Activated T-helper 1 cell treated with anti-CD3 and anti-CD28 coated beads, Interleukin-12 subunit alpha, Interleukin-12 subunit beta, Interleukin-2, Interleukin-4 antibody, amounts not matched to agents 30 ng/mL and 10 ng/mL and 1 ng/mL, durations not matched to agents 14 hours and 24 hours and 36 hours (primary cell): Measurements from ENCODE around the gene PDZRN4. TPM values are rescaled to one million over a fixed set of nuclear protein-coding genes. Genes with fewer than 3 reads are reported as not detected.
"Not testable (repeated sequence)": the region's sequence is repeated elsewhere in the genome, so short reads cannot be mapped to it uniquely, and the experiment has no call there.

Source experiments
- DNase-seq: peaks from one replicate; pipeline ENCODE4 v3.0.0; 2021; ENCODE audit warnings: low spot score
- H3K27ac Mint-ChIP-seq: one replicate; pipeline ENCODE4 v1.8.0; 2021; ENCODE audit warnings: mild to moderate bottlenecking, mixed read lengths
- H3K27me3 Mint-ChIP-seq: one replicate; pipeline ENCODE4 v1.8.0; 2022; ENCODE audit warnings: mild to moderate bottlenecking, moderate library complexity, mixed read lengths; ENCODE audit not compliant: insufficient read depth
- H3K36me3 Mint-ChIP-seq: one replicate; pipeline ENCODE4 v1.8.0; 2021; ENCODE audit warnings: low read depth, mixed read lengths
- H3K4me1 Mint-ChIP-seq: one replicate; pipeline ENCODE4 v1.8.0; 2021; ENCODE audit warnings: low read depth, mixed read lengths
- H3K4me3 Mint-ChIP-seq: one replicate; pipeline ENCODE4 v1.8.0; 2021; ENCODE audit warnings: mild to moderate bottlenecking, moderate library complexity, mixed read lengths
- H3K9me3 Mint-ChIP-seq: one replicate; pipeline ENCODE4 v1.8.0; 2021; ENCODE audit warnings: mixed read lengths
- intact Hi-C: fragments of 100-400 bp; cut with micrococcal nuclease; formaldehyde crosslinking; loops from one replicate; pipeline ENCODE4 v1.15.1; 2024
- total RNA-seq: library from RNA; stranded (reverse); gene quantifications from 2 replicates; pipeline ENCODE4 v1.2.3, GENCODE V29; 2022

Gene PDZRN4
- total RNA-seq, 1 donor from 2014 or later: not detected

- intact Hi-C loops: no loop called here
- no peak overlapping the region for H3K27ac Mint-ChIP-seq
- no peaks in the 10 kb centered on the region for H3K36me3 Mint-ChIP-seq
- no peaks in the 10 kb centered on the region for H3K27me3 Mint-ChIP-seq
- no peak for DNase-seq
- no peaks in the 10 kb centered on the region for H3K4me1 Mint-ChIP-seq
- no peak overlapping the region for H3K4me3 Mint-ChIP-seq
- no peaks in the 10 kb centered on the region for H3K9me3 Mint-ChIP-seq
These were observed 116.4 kb downstream of the PDZRN4 start for GRCh38 chr12:41304526-41304925.

GRCh38 chr12:41310367-41310766, 122.2 kb downstream of the PDZRN4 start:
- Mint-ChIP-seq H3K9me3 (no peaks in the 10 kb centered on the region), H3K36me3 (no peaks in the 10 kb centered on the region), H3K27me3 (no peaks in the 10 kb centered on the region), H3K4me3 (no peak overlapping the region), H3K27ac (no peak overlapping the region), H3K4me1 (no peaks in the 10 kb centered on the region)
- intact Hi-C loops: no loop called here
- no peak for DNase-seq

GRCh38 chr12:41311883-41312282, 123.8 kb downstream of the PDZRN4 start:
- Mint-ChIP-seq H3K4me3 (no peak overlapping the region), H3K36me3 (no peaks in the 10 kb centered on the region), H3K9me3 (no peaks in the 10 kb centered on the region), H3K27ac (no peak overlapping the region), H3K27me3 (no peaks in the 10 kb centered on the region), H3K4me1 (no peaks in the 10 kb centered on the region)
- intact Hi-C loops: no loop called here
- DNase-seq: no peak

GRCh38 chr12:41312451-41312850, 124.3 kb downstream of the PDZRN4 start:
- not testable (repeated sequence) for H3K27me3 Mint-ChIP-seq, H3K4me1 Mint-ChIP-seq

GRCh38 chr12:41325336-41325735, 137.2 kb downstream of the PDZRN4 start:
- intact Hi-C loops: no loop called here
- Mint-ChIP-seq H3K4me3 (no peak overlapping the region), H3K36me3 (no peaks in the 10 kb centered on the region), H3K9me3 (no peaks in the 10 kb centered on the region), H3K27me3 (peaks cover 1% of the 10 kb centered on the region), H3K27ac (no peak overlapping the region), H3K4me1 (no peaks in the 10 kb centered on the region)
- DNase-seq: no peak

More at GRCh38 chr12:41312451-41312850, 124.3 kb downstream of the PDZRN4 start:
- H3K36me3 Mint-ChIP-seq, H3K27ac Mint-ChIP-seq, H3K4me3 Mint-ChIP-seq, DNase-seq, H3K9me3 Mint-ChIP-seq, intact Hi-C loops: not testable (repeated sequence)

GRCh38 chr12:41327096-41327895, 139.2 kb downstream of the PDZRN4 start:
- H3K9me3 Mint-ChIP-seq: no peaks in the 10 kb centered on the region
- H3K27me3 Mint-ChIP-seq: peaks cover 1% of the 10 kb centered on the region
- intact Hi-C loops: no loop called here
- H3K27ac Mint-ChIP-seq: no peak overlapping the region
- no peaks in the 10 kb centered on the region for H3K36me3 Mint-ChIP-seq
- DNase-seq: no peak
- no peaks in the 10 kb centered on the region for H3K4me1 Mint-ChIP-seq
- H3K4me3 Mint-ChIP-seq: no peak overlapping the region

GRCh38 chr12:41333974-41334373, 145.9 kb downstream of the PDZRN4 start:
- no peaks in the 10 kb centered on the region for H3K4me1 Mint-ChIP-seq
- intact Hi-C loops: no loop called here
- no peaks in the 10 kb centered on the region for H3K36me3 Mint-ChIP-seq
- no peak overlapping the region for H3K4me3 Mint-ChIP-seq
- no peaks in the 10 kb centered on the region for H3K27me3 Mint-ChIP-seq
- DNase-seq: no peak
- H3K9me3 Mint-ChIP-seq: no peaks in the 10 kb centered on the region
- H3K27ac Mint-ChIP-seq: no peak overlapping the region

- H3K36me3 Mint-ChIP-seq: no peaks in the 10 kb centered on the region
- DNase-seq: no peak
- no peak overlapping the region for H3K27ac Mint-ChIP-seq
- intact Hi-C loops: no loop called here
- H3K27me3 Mint-ChIP-seq: no peaks in the 10 kb centered on the region
- H3K4me3 Mint-ChIP-seq: no peak overlapping the region
- H3K4me1 Mint-ChIP-seq: no peaks in the 10 kb centered on the region
- no peaks in the 10 kb centered on the region for H3K9me3 Mint-ChIP-seq
These were observed 146.3 kb downstream of the PDZRN4 start for GRCh38 chr12:41334390-41334789.

- no peaks in the 10 kb centered on the region for H3K9me3 Mint-ChIP-seq
- no peak for DNase-seq
- no peaks in the 10 kb centered on the region for H3K4me1 Mint-ChIP-seq
These were observed 148.0 kb downstream of the PDZRN4 start for GRCh38 chr12:41336041-41336549.

GRCh38 chr12:41339784-41340183, 151.7 kb downstream of the PDZRN4 start:
- H3K4me3 Mint-ChIP-seq: no peak overlapping the region
- no peaks in the 10 kb centered on the region for H3K27me3 Mint-ChIP-seq
- no peaks in the 10 kb centered on the region for H3K9me3 Mint-ChIP-seq
- intact Hi-C loops: no loop called here
- H3K36me3 Mint-ChIP-seq: no peaks in the 10 kb centered on the region
- no peak for DNase-seq
- no peaks in the 10 kb centered on the region for H3K4me1 Mint-ChIP-seq
- H3K27ac Mint-ChIP-seq: no peak overlapping the region

More at GRCh38 chr12:41336041-41336549, 148.0 kb downstream of the PDZRN4 start:
- no peaks in the 10 kb centered on the region for H3K27me3 Mint-ChIP-seq
- H3K4me3 Mint-ChIP-seq: no peak overlapping the region
- intact Hi-C loops: no loop called here
- H3K27ac Mint-ChIP-seq: no peak overlapping the region
- no peaks in the 10 kb centered on the region for H3K36me3 Mint-ChIP-seq

GRCh38 chr12:41344776-41345470, 156.8 kb downstream of the PDZRN4 start:
- no peak overlapping the region for H3K4me3 Mint-ChIP-seq
- no peak for DNase-seq
- no peaks in the 10 kb centered on the region for H3K4me1 Mint-ChIP-seq
- H3K27me3 Mint-ChIP-seq: no peaks in the 10 kb centered on the region
- H3K9me3 Mint-ChIP-seq: no peaks in the 10 kb centered on the region
- intact Hi-C loops: no loop called here
- no peak overlapping the region for H3K27ac Mint-ChIP-seq
- no peaks in the 10 kb centered on the region for H3K36me3 Mint-ChIP-seq

- H3K27me3 Mint-ChIP-seq: no peaks in the 10 kb centered on the region
- H3K4me1 Mint-ChIP-seq: no peaks in the 10 kb centered on the region
- peaks cover 9% of the 10 kb centered on the region for H3K9me3 Mint-ChIP-seq
- intact Hi-C loops: no loop called here
- H3K36me3 Mint-ChIP-seq: no peaks in the 10 kb centered on the region
- H3K27ac Mint-ChIP-seq: no peak overlapping the region
- no peak overlapping the region for H3K4me3 Mint-ChIP-seq
- DNase-seq: no peak
These were observed 160.1 kb downstream of the PDZRN4 start for GRCh38 chr12:41348198-41348597.

- no peak for DNase-seq
- Mint-ChIP-seq H3K9me3 (peaks cover 6% of the 10 kb centered on the region), H3K27ac (no peak overlapping the region), H3K36me3 (no peaks in the 10 kb centered on the region), H3K27me3 (no peaks in the 10 kb centered on the region), H3K4me3 (no peak overlapping the region), H3K4me1 (no peaks in the 10 kb centered on the region)
- intact Hi-C loops: no loop called here
These were observed 168.1 kb downstream of the PDZRN4 start for GRCh38 chr12:41356181-41356580.
